Measurements from ENCODE around the gene RAB14. TPM values are rescaled to one million over a fixed set of nuclear protein-coding genes. Genes with fewer than 3 reads are reported as not detected.

RAB14 gene
- polyA plus RNA-seq, 3 donors = 14.1 to 31.0 (median 26.0) TPM

- no peak overlapping the region for H3K27ac ChIP-seq (ENCODE audit: low read depth, low read length)
- 21 to 45% (median 39%) methylated on average over 4 of the region's 4 CpGs for WGBS, 3 donors
Observed at GRCh38 chr9:121198512-121199042, 3.1 kb downstream of the RAB14 start.

GRCh38 chr9:121197132-121197531, 4.5 kb downstream of the RAB14 start:
- WGBS, 3 donors = 95 to 100% (median 97%) methylated on average over 1 of the region's 1 CpG
- no peak overlapping the region for H3K27ac ChIP-seq (ENCODE audit: low read depth, low read length)

GRCh38 chr9:121196389-121196788, 5.3 kb downstream of the RAB14 start:
- 31 to 57% (median 50%) methylated on average over 4 of the region's 4 CpGs for WGBS, 3 donors

GRCh38 chr9:121194730-121195129, 6.9 kb downstream of the RAB14 start:
- no peak overlapping the region for H3K27ac ChIP-seq (ENCODE audit: low read depth, low read length)
- WGBS, 3 donors = 13 to 14% (median 13%) methylated on average over 1 of the region's 1 CpG

More at GRCh38 chr9:121196389-121196788, 5.3 kb downstream of the RAB14 start:
- no peak overlapping the region for H3K27ac ChIP-seq (ENCODE audit: low read depth, low read length)

GRCh38 chr9:121192959-121193640, 8.6 kb downstream of the RAB14 start:
- 3 to 13% (median 11%) methylated on average over 1 of the region's 1 CpG for WGBS, 3 donors
- no peak overlapping the region for H3K27ac ChIP-seq (ENCODE audit: low read depth, low read length)

- 43 to 57% (median 44%) methylated on average over 1 of the region's 1 CpG for WGBS, 3 donors
- no peak overlapping the region for H3K27ac ChIP-seq (ENCODE audit: low read depth, low read length)
Observed at GRCh38 chr9:121192518-121192917, 9.2 kb downstream of the RAB14 start.

- 86 to 92% (median 87%) methylated on average over 2 of the region's 2 CpGs for WGBS, 3 donors
- H3K27ac ChIP-seq (ENCODE audit: low read depth, low read length) = no peak overlapping the region
Observed at GRCh38 chr9:121191235-121191634, 10.4 kb downstream of the RAB14 start.

GRCh38 chr9:121189660-121190059, 12.0 kb downstream of the RAB14 start:
- WGBS, 3 donors = 92 to 95% (median 94%) methylated on average over 3 of the region's 3 CpGs

GRCh38 chr9:121189006-121189405, 12.7 kb downstream of the RAB14 start:
- no peak overlapping the region for H3K27ac ChIP-seq (ENCODE audit: low read depth, low read length)
- 88 to 99% (median 92%) methylated on average over 1 of the region's 1 CpG for WGBS, 3 donors

More at GRCh38 chr9:121189660-121190059, 12.0 kb downstream of the RAB14 start:
- H3K27ac ChIP-seq (ENCODE audit: low read depth, low read length) = no peak overlapping the region

GRCh38 chr9:121187636-121188305, 13.9 kb downstream of the RAB14 start:
- H3K27ac ChIP-seq (ENCODE audit: low read depth, low read length) = no peak overlapping the region
- WGBS, 3 donors = 46 to 70% (median 65%) methylated on average over 3 of the region's 3 CpGs

- 87 to 94% (median 88%) methylated on average over 4 of the region's 4 CpGs for WGBS, 3 donors
- H3K27ac ChIP-seq (ENCODE audit: low read depth, low read length) = no peak overlapping the region
Observed at GRCh38 chr9:121185774-121186403, 15.8 kb downstream of the RAB14 start.

- 51 to 84% (median 64%) methylated on average over 3 of the region's 3 CpGs for WGBS, 3 donors
- H3K27ac ChIP-seq (ENCODE audit: low read depth, low read length) = no peak overlapping the region
Observed at GRCh38 chr9:121185178-121185745, 16.4 kb downstream of the RAB14 start.

- no peak overlapping the region for H3K27ac ChIP-seq (ENCODE audit: low read depth, low read length)
Observed at GRCh38 chr9:121184463-121184862, 17.2 kb downstream of the RAB14 start.

- 50 to 85% (median 79%) methylated on average over 3 of the region's 3 CpGs for WGBS, 3 donors
- H3K27ac ChIP-seq (ENCODE audit: low read depth, low read length) = no peak overlapping the region
Observed at GRCh38 chr9:121183666-121184423, 17.8 kb downstream of the RAB14 start.

- no peak overlapping the region for H3K27ac ChIP-seq (ENCODE audit: low read depth, low read length)
Observed at GRCh38 chr9:121182989-121183388, 18.7 kb downstream of the RAB14 start.

GRCh38 chr9:121182101-121182836, 19.4 kb downstream of the RAB14 start:
- H3K27ac ChIP-seq (ENCODE audit: low read depth, low read length) = no peak overlapping the region
- 68 to 96% (median 88%) methylated on average over 3 of the region's 3 CpGs for WGBS, 3 donors

GRCh38 chr9:121179930-121180681, 21.6 kb downstream of the RAB14 start:
- H3K27ac ChIP-seq (ENCODE audit: low read depth, low read length) = no peak overlapping the region
- 70 to 76% (median 75%) methylated on average over 3 of the region's 3 CpGs for WGBS, 3 donors

Measured in adipose tissue (tissue), 3 donors.